IPS-NIHi7 (cell line): ENCODE results near the gene ARMC5.

Source experiments
- DNase-seq: peaks from one replicate; pipeline ENCODE4 v3.0.0; 2012; ENCODE audit warnings: mixed read lengths; ENCODE audit errors: extremely low spot score

The ARMC5 gene

DNA sequence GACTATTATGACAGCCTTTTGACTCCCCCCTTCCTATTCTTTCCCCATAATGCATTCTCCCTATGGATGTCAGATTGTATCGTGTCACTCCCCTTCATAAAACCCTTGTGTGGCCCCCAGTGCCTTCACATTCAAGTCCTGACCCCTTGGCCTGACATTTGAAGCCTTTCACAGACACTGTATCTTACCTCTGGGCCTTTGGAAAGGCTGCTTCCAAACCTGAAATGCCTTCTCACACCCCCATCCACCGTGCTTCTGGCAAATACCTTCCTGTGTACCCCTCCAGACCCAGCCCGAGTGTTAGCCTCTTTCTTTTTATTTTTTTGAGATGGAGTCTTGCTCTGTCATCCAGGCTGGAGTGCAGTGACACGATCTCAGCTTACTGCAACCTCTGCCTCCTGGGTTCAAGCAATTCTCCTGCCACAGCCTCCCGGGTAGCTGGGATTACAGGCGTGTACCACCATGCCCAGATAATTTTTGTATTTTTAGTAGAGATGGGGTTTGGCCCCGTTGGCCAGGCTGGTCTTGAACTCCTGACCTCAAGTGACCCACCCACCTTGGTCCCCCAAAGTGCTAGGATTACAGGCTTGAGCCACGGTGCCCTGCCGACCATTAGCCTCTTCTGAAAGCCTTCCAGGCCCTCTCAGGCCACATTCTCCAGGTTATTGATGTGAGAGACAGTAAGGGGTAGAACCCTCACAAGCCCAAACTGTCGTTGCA is 2.1 kb downstream of the ARMC5 start:
- DNase-seq = no peak

DNA sequence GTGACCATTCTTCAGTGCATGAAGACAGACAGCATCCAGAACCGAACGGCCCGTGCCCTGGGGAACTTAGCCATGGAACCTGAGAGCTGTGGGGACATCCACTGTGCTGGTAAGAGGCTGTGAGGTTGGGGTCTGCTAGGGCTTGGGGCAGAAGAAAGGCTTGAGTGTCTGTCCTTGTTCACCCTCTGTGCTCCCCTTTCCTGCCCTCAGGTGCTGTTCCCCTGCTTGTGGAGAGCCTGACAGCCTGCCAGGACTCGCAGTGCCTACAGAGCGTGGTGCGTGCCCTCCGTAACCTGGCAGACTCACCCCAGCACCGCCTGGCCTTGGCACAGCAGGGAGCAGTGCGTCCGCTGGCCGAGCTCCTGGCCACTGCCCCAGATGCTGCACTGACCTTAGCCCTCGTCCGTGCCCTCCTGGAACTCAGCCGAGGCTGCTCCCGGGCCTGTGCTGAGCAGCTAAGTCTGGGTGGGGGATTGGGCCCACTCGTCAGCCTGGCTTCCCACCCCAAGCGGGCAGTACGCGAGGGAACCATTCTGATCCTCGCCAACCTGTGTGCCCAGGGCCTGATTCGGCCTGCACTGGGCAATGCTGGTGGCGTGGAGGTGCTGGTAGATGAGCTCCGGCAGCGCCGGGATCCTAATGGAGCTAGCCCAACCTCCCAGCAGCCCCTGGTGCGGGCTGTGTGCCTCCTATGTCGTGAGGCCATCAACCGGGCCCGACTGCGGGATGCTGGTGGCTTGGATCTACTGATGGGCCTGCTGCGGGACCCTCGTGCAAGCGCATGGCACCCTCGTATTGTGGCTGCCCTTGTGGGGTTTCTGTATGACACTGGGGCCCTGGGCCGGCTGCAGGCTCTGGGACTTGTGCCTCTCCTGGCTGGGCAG is 2.9 kb downstream of the ARMC5 start:
- DNase-seq = no peak

DNA sequence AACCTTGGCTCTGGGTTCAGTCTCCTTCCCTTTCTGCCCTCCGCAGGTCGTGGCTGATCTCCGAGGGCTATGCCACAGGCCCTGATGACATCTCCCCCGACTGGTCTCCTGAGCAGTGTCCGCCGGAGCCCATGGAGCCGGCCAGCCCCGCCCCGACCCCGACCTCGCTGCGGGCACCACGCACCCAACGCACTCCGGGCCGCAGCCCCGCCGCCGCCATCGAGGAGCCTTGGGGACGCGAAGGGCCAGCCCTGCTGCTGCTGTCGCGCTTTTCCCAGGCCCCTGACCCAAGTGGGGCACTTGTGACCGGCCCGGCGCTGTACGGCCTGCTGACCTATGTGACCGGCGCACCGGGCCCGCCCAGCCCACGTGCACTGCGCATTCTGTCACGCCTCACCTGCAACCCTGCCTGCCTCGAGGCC is 5.1 kb downstream of the ARMC5 start:
- DNase-seq = no peak

DNA sequence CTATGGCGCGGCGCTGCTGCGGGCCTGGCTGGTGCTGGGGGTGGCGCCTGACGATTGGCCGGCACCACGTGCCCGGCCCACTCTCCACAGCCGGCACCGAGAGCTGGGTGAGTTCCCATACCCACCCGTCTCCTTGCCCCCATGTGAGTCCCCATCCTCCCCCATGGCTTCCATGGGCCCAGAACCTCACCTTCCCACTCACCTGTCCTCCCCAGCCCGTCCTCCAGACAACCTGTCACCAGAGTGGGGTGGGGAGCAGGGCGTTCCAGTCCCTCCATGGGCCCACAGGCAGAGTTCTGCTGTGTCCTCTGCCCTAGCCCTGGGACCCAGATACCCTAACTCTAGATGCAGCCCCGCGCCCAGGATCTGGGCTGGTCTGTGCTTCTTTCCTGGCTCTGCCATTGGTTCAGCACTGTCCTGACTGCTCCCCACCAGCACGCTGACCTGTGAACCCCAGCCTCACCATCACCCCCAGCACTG is 5.5 kb downstream of the ARMC5 start:
- no peak for DNase-seq

DNA sequence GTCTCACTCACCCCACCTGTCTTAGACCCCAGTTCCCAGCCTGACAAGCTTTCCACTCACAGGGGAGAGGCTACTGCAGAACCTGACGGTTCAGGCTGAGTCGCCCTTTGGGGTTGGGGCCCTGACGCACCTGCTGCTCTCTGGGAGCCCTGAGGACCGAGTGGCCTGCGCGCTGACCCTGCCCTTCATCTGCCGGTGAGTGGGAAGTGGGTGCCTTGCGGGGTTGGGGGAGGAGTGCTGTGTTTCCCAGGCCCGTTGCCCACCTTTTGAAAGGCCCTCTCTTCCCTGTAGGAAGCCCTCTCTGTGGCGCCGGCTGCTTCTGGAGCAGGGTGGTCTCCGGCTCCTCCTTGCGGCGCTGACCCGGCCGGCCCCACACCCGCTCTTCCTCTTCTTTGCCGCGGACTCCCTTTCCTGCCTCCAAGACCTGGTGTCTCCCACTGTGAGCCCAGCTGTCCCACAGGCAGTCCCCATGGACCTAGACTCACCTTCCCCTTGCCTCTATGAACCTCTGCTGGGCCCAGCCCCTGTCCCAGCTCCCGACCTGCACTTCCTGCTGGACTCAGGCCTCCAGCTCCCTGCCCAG is 6.6 kb downstream of the ARMC5 start:
- DNase-seq = no peak

DNA sequence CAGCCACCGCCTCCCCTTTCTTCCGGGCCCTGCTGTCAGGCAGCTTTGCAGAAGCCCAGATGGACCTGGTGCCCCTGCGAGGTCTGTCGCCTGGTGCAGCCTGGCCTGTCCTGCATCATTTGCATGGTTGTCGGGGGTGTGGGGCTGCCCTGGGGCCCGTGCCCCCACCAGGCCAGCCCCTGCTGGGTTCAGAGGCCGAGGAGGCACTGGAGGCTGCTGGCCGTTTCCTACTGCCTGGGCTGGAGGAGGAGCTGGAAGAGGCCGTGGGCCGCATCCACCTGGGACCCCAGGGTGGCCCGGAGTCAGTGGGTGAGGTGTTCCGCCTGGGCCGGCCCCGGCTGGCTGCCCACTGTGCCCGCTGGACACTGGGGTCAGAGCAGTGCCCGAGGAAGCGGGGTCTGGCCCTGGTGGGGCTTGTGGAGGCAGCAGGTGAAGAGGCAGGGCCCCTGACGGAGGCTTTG is 7.1 kb downstream of the ARMC5 start:
- no peak for DNase-seq

DNA sequence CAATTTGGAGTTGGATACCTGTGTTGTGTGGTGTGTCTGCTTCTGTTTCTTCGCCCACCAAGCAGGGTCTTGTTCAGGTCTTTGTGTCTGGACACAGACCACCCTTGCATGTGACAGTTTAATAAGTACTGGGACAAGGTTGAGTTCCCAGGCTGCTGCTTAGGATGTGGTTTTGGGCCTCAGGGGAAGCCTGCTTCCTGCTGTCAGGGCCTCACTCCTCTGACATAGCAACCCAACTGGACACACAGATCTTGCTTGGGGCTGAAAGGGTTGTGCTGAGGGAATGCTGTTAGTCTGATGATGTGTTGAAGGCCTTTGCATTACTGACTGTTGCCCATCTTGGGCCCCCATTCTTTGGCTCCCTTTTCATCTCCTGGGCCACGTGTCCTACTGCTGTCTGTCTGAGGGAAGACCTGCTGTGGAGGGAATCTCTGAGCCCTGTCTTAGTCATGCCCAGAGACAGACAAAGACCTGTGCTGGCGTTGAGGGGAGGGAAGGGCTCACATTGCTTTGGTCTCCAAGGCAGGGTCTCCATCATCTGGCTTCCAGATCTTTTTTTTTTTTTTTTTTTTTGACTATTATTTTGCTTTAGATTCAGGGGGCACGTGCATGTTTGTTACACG is 8.0 kb downstream of the ARMC5 start:
- no peak for DNase-seq

DNA sequence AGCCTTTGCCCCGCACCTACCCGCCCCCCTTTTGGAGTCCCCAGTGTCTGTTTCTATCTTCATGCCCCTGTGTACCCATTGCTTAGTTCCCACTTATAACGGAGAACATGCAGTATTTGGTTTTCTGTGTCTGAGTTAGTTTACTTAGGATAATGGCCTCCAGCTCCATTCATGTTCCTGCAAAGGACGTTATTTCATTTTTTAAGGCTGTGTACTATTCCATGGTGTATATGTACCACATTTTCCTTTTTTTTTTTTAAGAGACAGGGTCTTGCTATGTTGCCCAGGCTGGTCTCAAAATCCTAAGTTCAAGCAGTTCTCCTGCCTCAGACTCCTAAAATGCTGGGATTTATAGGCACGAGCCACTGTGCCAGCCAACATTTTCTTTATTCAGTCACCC is 8.6 kb downstream of the ARMC5 start:
- no peak for DNase-seq

DNA sequence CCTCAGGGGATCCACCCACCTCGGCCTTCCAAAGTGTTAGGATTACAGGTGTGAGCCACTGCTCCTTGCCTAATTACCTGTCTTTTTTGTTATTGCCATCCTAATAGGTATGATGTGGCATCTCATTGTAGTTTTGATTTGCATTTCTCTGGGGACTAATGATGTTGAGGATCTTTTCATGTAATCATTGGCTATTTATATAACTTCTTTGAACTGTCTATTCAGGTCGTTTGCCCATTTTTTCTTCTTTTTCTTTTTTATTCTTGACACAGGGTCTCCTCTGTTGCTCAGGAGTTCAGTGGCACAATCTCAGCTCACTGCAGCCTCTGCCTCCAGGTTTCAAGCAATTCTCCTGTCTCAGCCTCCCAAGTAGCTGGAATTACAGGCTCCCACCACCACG is 11.3 kb downstream of the ARMC5 start:
- DNase-seq = no peak

DNA sequence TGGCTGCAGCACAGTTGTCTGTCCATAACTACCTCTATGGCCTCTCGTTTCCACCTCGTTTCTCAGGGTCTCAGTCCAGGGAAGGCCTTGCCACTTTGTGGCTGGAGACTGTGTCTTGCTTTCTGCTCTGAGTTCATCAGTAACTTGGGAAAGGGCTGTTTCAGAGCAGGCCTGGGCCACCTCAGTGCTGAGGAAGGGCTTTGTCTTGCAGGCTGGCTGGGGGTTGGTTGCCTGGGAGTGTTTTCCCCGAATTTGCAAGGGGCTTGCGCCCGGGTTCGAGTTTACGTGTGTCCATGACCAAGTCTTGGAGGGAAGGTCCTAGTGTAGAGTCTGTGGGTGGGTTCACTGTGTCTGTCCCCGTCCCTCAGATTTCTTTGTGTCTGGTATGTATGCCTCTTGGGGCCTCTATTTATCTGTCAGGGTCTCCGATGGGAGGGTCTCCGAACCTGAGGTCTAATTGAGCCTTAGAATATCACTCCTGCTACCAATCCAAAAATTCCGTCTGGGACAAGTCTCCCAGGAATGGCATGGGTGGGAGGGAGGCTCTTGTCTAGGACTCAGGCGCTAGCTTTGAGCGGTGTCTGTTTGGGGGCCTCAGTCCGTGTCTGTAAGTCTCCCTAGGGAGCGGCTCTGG is 12.1 kb downstream of the ARMC5 start:
- no peak for DNase-seq

DNA sequence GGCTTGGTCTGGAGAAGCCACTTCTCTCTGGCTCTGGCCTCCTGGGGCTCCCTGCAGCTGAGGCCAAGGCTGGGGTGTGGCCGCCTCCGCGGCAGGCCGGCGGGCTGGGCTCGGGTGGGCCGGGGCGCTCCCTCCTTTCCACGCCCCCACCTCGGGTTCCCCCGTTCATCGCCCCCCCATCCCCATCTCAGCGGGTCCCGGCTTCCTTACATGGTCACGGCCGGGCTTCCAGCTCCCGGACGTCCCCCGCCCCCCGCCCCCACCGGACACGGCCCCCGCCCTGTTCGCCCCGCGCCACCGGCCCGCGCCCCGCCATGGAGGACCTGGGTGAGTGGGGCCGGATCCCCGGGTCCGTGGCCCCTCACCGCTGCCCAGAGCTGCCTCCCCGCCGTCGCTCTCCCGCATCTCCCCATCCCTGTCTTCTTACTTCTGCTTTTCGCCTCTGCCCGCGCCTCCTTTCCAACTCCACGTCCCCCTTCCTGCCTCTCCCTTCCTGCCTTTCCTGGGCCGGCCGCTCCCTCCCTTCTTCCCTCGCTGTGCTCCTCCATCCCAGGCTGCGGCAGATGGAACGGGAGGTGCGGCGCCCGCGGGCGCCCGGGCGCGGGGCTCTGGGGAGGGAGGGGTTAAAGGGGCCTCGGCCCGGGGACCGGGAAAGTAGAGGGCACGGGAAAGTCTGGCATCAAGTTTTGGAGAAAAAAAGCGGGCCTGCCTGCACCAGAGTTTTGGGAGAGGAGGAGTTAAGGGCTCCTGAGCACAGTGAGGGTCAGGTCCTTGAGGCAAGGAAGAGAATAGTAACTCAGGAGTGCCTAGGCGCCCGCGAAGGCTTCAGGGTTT is 12.8 kb downstream of the ARMC5 start, which contains the start of gene TGFB1I1:
Gene TGFB1I1, plus strand, starts transcription at position 278 of the 834 bp plus-strand sequence. Its CDS starts 37 bp downstream, at position 315.
- peak; percentile 49 for DNase-seq

DNA sequence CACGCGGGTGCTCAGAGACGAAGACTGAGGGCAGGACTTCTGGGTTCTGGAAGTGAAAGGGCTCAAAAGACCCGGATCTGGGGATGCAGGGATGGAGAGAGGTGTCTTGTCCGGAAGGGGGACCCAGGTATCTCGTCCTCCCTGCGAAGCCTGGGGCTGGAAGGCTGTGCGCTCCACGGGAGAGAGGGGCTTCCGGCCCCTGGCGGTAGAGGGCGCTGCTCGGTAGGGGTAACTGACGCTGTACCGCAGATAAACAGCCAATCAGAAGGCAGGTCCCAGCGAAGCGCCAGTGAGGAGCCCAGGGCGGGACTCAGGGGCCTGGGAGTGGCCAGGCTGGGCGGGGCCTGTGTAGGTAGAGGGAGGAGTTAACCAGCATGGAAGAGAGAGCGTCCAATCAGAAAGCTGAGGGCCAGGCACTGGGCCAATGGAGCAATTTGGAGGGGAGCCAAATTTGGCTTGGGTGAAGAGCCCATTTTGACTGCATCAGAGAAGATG is 13.5 kb downstream of the ARMC5 start:
- DNase-seq = peak; percentile 84

DNA sequence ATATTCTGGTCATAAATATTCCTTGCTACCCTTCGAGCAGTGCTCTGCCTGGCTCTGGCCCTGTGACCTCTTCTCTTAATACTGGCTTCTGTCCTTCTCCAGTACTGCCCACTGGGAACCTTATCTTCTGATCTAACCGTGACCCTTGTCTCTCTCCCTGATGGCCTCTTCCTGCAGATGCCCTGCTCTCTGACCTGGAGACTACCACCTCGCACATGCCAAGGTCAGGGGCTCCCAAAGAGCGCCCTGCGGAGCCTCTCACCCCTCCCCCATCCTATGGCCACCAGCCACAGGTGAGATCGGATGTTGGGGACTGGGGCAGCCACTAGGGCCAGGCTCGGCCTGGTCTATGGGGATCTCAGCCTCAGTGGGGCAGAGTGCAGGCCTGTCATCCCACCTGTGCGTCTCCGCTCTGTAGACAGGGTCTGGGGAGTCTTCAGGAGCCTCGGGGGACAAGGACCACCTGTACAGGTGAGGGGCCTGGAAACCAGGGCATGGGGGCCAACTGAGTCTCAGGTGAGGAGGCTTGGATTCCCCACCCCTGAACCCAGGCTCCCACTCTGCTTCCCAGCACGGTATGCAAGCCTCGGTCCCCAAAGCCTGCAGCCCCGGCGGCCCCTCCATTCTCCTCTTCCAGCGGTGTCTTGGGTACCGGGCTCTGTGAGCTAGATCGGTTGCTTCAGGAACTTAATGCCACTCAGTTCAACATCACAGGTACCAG is 14.1 kb downstream of the ARMC5 start:
- no peak for DNase-seq

DNA sequence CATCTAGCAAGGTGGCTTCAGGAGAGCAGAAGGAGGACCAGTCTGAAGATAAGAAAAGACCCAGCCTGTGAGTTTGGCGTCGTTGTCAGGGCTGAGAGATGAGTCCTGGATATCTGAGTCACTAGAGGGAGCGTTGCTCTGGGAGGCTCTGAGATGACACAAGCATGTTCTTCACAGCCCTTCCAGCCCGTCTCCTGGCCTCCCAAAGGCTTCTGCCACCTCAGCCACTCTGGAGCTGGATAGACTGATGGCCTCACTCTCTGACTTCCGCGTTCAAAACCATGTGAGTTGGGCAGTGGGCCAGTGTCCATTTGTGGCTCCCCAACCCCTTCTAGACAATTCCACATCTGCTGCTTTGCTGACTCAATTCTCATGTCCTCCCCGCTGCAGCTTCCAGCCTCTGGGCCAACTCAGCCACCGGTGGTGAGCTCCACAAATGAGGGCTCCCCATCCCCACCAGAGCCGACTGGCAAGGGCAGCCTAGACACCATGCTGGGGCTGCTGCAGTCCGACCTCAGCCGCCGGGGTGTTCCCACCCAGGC is 14.9 kb downstream of the ARMC5 start:
- DNase-seq = no peak

DNA sequence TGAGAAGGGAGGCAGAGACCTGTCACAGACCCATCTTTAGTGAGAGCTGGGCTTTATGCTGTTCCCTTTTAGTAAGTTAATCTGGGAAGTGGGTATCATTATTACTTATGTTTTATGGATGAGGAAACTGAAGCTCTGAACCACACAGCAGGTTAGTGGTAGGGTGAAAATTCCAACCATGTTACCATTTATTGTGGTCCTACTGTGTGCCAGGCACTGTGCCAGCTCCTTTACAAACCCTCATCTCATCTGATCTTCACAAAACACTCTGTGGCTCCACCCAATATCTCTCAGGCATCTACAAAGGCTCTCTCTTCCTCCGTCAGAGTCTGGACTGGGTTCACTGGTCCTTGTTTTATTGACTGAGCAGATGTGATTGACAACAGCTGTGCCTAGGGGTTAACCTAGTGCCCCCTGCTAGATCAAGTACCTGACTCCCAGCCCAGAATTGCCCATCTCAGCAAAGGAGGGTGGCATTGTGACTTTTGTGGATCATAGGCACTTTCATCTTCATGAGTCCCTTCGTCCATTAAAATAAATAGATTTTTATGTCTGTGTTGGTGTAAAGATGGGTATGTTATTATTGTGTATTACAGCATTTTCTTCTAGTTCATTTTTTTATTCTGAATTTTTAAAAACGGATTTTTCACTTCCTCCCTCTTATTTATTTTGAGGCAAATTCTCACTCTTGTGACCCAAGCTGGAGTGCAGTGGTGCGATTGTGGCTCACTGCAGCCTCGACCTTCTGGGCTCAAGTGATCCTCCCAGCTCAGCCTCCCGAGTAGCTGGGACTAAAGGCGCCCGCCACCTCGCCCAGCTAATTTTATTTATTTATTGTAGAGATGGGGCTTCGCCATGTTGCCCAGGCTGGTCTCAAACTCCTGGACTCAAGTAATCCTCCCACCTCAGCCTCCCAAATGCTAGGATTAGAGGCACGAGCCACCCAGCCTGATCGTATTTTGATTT is 15.8 kb downstream of the ARMC5 start:
- DNase-seq = no peak

DNA sequence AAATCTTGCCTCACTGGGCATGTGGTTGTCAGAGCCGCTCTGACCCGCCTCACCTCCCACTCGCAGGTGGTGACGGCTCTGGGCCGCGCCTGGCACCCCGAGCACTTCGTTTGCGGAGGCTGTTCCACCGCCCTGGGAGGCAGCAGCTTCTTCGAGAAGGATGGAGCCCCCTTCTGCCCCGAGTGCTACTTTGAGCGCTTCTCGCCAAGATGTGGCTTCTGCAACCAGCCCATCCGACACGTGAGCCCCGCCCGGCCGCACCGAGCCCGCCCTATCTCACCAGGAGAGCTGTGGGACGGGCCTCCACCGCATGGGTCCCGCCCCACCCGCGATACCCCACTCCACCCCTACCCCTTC is 16.6 kb downstream of the ARMC5 start:
- peak; percentile 20 for DNase-seq

DNA sequence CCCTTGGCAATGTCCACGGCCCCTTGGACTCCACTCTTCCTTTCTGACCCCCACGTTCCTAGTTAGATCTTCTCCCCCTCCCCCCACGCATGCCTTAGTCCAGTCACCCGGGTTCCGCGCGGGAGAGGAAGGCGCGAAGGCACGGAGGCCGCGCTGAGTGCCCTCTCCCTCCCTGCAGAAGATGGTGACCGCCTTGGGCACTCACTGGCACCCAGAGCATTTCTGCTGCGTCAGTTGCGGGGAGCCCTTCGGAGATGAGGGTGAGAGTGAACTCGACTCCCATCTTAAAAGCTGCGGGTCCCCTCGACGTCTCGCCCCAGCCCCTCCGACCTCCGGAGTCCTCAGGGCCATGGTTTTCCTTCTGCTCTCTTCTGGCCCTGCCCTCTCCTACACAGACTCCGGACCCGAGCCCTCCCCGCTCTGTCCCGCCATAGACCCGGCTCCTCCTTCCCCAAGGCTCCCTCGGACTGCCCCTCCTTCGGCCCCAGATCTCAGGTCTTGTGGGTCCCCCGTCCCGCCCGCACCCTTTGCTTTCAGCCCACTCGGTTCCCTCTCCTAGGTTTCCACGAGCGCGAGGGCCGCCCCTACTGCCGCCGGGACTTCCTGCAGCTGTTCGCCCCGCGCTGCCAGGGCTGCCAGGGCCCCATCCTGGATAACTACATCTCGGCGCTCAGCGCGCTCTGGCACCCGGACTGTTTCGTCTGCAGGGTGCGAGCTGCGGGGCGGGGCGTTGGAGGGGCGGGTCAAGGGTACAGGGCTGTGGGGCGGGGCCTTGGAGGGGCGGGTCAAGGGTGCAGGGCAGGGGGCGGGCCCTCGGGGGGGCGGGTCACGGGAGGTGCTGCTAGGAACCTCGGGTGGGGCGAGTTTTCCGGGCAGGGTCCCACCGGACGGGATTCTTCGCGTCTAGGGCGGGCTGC is 17.3 kb downstream of the ARMC5 start:
- peak; percentile 84 for DNase-seq
